Erythroblast (primary cell): ENCODE measurements around the gene FAM131C.

ENCODE experiments used
- GATA1 ChIP-seq: IDR thresholded peaks from 2 replicates; pipeline ENCODE4 v1.6.1; 2011; ENCODE audit warnings: low read depth, mild to moderate bottlenecking, control low read depth, low read length, moderate library complexity
- POLR2A ChIP-seq: IDR thresholded peaks from 2 replicates; pipeline ENCODE4 v1.6.1; 2011; ENCODE audit warnings: mild to moderate bottlenecking, low read length

DNA sequence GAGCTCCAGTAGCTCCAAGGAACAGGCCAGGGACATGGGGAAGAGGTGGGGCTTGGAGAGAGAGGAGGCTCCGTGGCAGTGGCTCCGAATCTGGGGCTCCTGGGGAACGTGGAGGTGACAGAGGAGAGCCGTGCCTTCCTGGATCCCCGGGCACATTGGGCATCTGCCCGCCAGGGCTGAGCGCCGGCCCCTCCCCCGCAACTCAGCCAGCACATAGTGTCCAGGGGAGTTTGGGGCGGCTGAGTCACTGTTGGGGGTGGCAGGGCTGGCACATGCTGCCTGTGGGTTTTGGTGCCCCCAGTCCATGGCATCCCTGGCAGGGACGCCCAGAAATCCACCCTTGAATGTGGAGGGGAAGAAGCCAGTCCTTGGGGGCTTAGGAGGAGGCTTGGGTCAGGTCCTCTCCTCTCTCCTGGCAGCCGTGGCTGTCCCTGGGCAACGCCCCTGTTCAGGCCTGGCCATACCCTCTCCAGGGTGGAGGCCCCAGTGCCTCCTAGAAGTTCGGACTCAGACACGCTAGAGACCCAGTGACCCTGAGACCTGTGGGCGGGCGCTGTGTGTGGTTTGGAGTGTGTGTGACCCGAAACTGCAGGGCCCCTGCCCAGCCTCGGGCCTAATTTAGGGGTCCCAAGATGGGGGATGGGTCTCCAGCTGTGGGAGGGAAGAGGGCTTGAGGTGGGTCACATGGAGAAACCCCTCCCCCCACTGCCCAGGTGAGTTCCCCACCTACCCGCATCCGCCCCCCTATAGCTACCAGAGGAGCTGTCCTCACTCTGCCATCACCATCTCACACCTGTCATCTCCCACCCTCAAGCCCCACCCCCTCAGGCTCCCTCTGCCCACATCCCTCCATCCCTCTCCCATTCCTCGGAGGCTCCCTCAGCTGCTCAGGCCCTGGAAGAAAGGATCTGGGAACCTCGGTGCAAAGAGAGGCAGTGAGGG, 57.2 kb downstream of the FAM131C start:
- TF ChIP-seq POLR2A, result no peak
- no peak for TF ChIP-seq GATA1
